Activated naive CD4-positive, alpha-beta T cell treated with anti-CD3 and anti-CD28 coated beads, Interleukin-2, amount 10 ng/mL, durations not matched to agents 7 days and 5 days (primary cell): ENCODE data around the gene IL6R.

Experiments used
- CTCF ChIA-PET: fragments of 350-600 bp; sonication (Branson Sonifier 250); formaldehyde crosslinking; loops from one replicate; lab custom pipeline; 2021; ENCODE audit warnings: antibody characterized with exemption; lab: Charles Lee
- DNase-seq: peaks from one replicate; pipeline ENCODE4 v3.0.0-alpha.2; 2020
- H3K27ac Mint-ChIP-seq: one replicate; pipeline ENCODE4 v1.8.0; 2021; ENCODE audit warnings: mild to moderate bottlenecking, moderate library complexity, mixed read lengths
- H3K27me3 Mint-ChIP-seq: one replicate; pipeline ENCODE4 v1.8.0; 2021; ENCODE audit warnings: mild to moderate bottlenecking, mixed read lengths
- H3K36me3 Mint-ChIP-seq: one replicate; pipeline ENCODE4 v1.8.0; 2021; ENCODE audit warnings: mixed read lengths
- H3K4me1 Mint-ChIP-seq: one replicate; pipeline ENCODE4 v1.8.0; 2021; ENCODE audit warnings: mixed read lengths
- H3K4me3 Mint-ChIP-seq: one replicate; pipeline ENCODE4 v1.8.0; 2021; ENCODE audit warnings: mild to moderate bottlenecking, moderate library complexity, mixed read lengths
- H3K9me3 Mint-ChIP-seq: one replicate; pipeline ENCODE4 v1.8.0; 2021; ENCODE audit warnings: mixed read lengths

The IL6R gene

DNA sequence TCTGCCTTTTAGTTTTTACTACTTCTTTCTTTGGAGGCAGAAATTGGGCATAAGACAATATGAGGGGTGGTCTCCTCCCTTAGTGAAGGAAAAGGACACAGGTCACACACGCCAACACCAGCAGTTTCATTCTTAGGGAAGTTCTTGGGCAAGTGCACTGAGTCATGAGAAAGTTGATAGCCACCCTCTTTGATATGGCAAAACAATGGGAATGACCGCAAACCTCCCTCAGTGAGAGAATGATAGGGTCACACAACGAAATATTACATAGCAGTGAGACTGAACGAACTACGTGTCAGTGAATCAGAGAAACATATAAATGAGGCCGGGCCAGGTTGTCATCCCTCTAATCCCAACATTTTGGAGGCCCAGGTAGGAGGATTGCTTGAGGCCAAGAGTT lies 20.0 kb downstream of the IL6R start:
- no peaks in the 10 kb centered on the region for H3K27me3 Mint-ChIP-seq
- CTCF ChIA-PET, result no interaction called here
- peaks cover 26% of the 10 kb centered on the region for H3K4me1 Mint-ChIP-seq
- H3K9me3 Mint-ChIP-seq, result no peaks in the 10 kb centered on the region
- no peak for DNase-seq
- H3K36me3 Mint-ChIP-seq, result no peaks in the 10 kb centered on the region
- no peak overlapping the region for H3K4me3 Mint-ChIP-seq
- no peak overlapping the region for H3K27ac Mint-ChIP-seq

DNA sequence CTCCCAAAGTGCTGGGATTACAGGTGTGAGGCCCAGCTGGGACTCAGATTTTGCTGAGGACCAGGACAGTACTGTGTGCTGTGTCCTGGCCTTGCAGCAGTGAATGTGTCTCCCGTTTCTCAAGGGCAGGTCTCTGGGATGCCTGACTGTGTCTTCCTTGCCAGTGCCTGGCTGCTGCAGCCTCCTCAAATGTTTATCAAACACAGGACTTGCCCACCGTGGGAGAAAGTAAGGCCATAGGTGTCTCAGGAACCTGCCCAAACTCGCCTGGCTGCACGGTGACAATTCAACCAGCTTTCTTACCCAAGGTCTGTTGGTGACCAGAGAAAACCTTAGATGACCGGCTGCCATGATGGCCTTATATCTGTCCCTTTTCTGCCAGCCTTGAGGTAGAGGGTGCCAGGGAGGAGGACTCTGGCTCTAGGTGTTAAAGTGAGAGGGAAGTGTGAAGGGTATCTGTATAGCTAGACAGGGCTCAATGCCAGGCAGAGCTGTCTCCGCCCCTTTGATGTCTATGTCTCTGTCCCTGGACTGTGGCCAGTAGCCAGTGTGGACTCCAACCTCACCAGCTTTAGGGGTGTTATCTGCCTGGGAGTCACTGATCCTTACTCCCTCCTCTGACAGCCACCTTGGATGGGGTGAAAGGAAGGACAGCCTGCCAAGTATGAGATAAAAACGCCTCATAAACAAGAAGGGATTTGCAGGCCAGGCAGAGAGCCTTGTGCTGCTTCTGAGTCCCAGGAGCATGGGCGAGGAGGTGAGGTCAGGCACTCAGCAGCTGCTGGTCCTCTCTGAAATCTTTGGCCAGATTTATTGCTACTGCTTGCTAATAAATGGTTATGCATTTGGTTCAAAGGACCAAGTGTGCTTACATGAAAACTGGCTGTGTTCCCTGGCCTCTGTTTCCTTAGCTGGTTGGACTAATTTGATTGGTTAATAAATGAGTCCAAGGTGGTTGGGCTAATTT lies 22.3 kb downstream of the IL6R start:
- Mint-ChIP-seq H3K4me3 (no peak overlapping the region), H3K27ac (no peak overlapping the region), H3K4me1 (peaks cover 20% of the 10 kb centered on the region), H3K9me3 (no peaks in the 10 kb centered on the region), H3K27me3 (no peaks in the 10 kb centered on the region), H3K36me3 (no peaks in the 10 kb centered on the region)
- DNase-seq, result no peak
- CTCF ChIA-PET, result interaction anchor here (1.6 kb wide), 1 partner anchor 27 kb away, joined by 3 read pairs; no protein-coding TSS in a partner anchor

DNA sequence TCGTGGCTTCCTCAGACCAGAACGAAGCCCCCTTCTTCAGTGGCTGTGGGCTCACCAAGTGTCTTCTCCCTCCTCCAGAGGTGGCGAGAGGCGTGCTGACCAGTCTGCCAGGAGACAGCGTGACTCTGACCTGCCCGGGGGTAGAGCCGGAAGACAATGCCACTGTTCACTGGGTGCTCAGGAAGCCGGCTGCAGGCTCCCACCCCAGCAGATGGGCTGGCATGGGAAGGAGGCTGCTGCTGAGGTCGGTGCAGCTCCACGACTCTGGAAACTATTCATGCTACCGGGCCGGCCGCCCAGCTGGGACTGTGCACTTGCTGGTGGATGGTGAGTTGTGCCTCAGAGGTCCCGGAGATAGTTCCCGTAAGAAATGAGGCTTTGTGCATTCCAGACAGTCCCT lies 24.0 kb downstream of the IL6R start:
- Mint-ChIP-seq H3K27me3 (no peaks in the 10 kb centered on the region), H3K4me1 (peaks cover 26% of the 10 kb centered on the region), H3K27ac (no peak overlapping the region), H3K4me3 (no peak overlapping the region), H3K9me3 (no peaks in the 10 kb centered on the region), H3K36me3 (no peaks in the 10 kb centered on the region)
- DNase-seq, result no peak
- CTCF ChIA-PET, result no interaction called here

DNA sequence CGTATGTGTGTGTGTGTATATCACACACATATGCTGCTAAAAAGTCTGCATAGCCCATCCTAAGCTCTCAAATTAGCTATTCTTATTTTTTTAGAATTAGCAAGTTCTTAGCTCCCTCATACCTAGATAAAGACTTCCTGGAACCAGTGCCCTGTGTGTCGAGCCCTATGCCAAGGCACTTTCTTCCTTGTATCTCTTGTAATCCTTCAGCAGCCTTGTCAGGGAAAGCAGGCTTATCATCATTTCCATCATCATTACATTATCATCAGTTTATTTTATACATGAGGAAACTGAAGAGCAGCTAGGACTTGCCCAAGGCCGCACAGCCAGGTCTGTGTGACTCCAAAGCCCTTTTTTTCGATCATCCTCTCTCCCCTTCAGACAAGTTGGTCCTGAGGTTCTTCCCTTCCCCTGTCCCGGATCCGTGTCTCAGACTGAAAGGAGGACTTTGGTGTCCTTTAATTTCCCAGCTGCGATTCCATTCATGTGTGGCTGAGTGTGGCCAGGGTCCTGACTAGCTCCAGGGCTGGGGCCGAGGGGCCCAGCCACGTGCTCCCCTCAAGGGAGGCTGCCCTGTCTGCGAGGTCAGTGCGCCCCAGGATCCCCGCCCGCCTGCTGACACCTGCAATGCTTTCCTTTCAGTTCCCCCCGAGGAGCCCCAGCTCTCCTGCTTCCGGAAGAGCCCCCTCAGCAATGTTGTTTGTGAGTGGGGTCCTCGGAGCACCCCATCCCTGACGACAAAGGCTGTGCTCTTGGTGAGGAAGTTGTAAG lies 24.9 kb downstream of the IL6R start:
- Mint-ChIP-seq H3K9me3 (no peaks in the 10 kb centered on the region), H3K4me3 (no peak overlapping the region), H3K27me3 (no peaks in the 10 kb centered on the region), H3K4me1 (peaks cover 28% of the 10 kb centered on the region), H3K27ac (no peak overlapping the region), H3K36me3 (no peaks in the 10 kb centered on the region)
- no peak for DNase-seq
- CTCF ChIA-PET, result interaction anchor here (0.6 to 1.1 kb wide), 2 partner anchors 22 to 24 kb away, joined by 3 read pairs; no protein-coding TSS in a partner anchor

- H3K4me1 Mint-ChIP-seq, result peaks cover 27% of the 10 kb centered on the region
- no peaks in the 10 kb centered on the region for H3K27me3 Mint-ChIP-seq
- no peak for DNase-seq
- no peaks in the 10 kb centered on the region for H3K9me3 Mint-ChIP-seq
- H3K27ac Mint-ChIP-seq, result no peak overlapping the region
- CTCF ChIA-PET, result interaction anchor here (0.6 to 1.1 kb wide), 2 partner anchors 23 to 25 kb away, joined by 3 read pairs; no protein-coding TSS in a partner anchor
- H3K4me3 Mint-ChIP-seq, result no peak overlapping the region
- H3K36me3 Mint-ChIP-seq, result no peaks in the 10 kb centered on the region
Observed at GRCh38 chr1:154430903-154431302, 25.8 kb downstream of the IL6R start.

- H3K27ac Mint-ChIP-seq, result no peak overlapping the region
- no peaks in the 10 kb centered on the region for H3K9me3 Mint-ChIP-seq
- DNase-seq, result no peak
- no peaks in the 10 kb centered on the region for H3K27me3 Mint-ChIP-seq
- CTCF ChIA-PET, result no interaction called here
- H3K4me3 Mint-ChIP-seq, result no peak overlapping the region
- peaks cover 22% of the 10 kb centered on the region for H3K4me1 Mint-ChIP-seq
- no peaks in the 10 kb centered on the region for H3K36me3 Mint-ChIP-seq
Observed at GRCh38 chr1:154431586-154432373, 26.6 kb downstream of the IL6R start.

DNA sequence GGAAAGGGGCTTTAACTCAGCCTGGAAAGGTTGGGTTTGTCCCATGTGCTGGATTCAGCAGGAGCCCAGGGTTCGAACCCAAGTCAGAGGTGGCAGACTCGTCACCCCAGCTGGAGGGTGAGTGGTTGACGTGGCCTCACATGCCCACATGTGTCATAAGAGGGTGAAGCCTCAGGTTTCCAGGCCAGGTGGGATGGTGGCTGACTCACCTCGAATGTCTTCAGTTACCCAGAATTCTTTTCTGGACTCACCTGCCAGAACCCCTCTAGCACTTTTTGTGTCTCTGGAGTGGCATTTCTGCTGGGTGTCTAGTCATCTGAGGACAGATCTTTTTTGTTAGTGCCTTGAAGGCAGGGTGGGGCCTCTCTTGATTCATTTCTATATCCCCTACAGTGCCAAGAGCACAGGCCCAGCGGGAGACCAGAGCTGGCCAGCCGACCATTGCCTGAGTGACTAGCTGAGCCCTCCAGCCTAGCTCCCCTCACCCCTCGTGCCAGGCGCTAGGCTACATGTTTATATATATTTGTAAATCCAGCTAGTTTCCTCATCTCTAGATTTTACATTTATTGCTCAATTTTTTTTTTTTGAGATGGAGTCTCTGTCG lies 28.1 kb downstream of the IL6R start:
- Mint-ChIP-seq H3K4me1 (peaks cover 26% of the 10 kb centered on the region), H3K36me3 (peaks cover under 1% of the 10 kb centered on the region), H3K4me3 (no peak overlapping the region), H3K27me3 (no peaks in the 10 kb centered on the region), H3K27ac (no peak overlapping the region), H3K9me3 (no peaks in the 10 kb centered on the region)
- no peak for DNase-seq
- CTCF ChIA-PET, result no interaction called here

DNA sequence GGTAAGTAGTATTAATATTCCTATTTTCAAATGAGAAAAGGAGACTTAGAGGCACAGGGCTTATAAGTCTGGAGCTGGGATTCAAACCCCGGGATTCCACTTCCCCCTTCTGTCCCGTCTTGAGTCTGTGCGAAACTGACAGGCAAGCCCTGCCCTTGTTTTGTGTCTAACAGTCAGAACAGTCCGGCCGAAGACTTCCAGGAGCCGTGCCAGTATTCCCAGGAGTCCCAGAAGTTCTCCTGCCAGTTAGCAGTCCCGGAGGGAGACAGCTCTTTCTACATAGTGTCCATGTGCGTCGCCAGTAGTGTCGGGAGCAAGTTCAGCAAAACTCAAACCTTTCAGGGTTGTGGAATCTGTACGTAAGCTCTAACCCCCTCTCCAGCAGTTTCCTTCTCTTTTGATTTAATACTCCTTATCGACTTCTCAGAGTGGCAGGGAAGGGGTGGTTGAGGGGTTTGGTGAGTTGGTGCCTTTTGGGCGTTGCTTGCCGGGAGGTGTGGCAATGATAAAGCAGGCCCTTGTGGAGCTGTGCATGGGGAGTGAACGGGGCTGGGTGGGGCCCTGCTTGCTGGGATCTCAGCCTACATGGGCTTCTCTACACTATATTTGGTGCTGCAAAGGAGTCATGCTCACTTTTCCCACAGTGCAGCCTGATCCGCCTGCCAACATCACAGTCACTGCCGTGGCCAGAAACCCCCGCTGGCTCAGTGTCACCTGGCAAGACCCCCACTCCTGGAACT lies 29.4 kb downstream of the IL6R start:
- Mint-ChIP-seq H3K27me3 (no peaks in the 10 kb centered on the region), H3K9me3 (no peaks in the 10 kb centered on the region), H3K4me1 (peaks cover 36% of the 10 kb centered on the region), H3K4me3 (no peak overlapping the region), H3K36me3 (peaks cover 1% of the 10 kb centered on the region), H3K27ac (no peak overlapping the region)
- no peak for DNase-seq
- CTCF ChIA-PET, result interaction anchor here (1.3 kb wide), 1 partner anchor 89 kb away, joined by 3 read pairs; no protein-coding TSS in a partner anchor

- CTCF ChIA-PET, result no interaction called here
- peaks cover 1% of the 10 kb centered on the region for H3K36me3 Mint-ChIP-seq
Observed at GRCh38 chr1:154435599-154436200, 30.6 kb downstream of the IL6R start.

DNA sequence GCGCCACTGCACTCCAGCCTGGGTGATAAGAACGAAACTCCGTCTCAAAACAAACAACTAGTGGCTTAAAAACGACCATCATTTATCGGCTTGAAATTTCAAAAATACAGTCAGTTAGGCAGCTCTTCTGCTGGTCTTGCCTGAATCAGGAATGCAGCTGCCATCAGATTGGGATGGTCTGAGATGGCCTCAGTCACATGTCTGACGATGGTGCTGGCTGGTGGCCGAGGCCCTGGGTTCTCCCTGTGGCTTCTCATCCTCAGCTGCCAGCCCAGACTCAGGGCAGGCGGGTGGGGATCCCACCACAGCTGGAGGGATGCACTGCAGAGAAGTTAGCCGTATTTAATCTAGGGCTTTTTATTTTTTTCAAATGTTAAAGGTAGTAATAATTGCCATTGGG lies 31.3 kb downstream of the IL6R start:
- H3K4me1 Mint-ChIP-seq, result peaks cover 54% of the 10 kb centered on the region
- peaks cover 2% of the 10 kb centered on the region for H3K36me3 Mint-ChIP-seq
- no peaks in the 10 kb centered on the region for H3K9me3 Mint-ChIP-seq
- H3K27ac Mint-ChIP-seq, result no peak overlapping the region
- H3K4me3 Mint-ChIP-seq, result no peak overlapping the region
- CTCF ChIA-PET, result no interaction called here
- DNase-seq, result no peak
- peaks cover 7% of the 10 kb centered on the region for H3K27me3 Mint-ChIP-seq

More at GRCh38 chr1:154435599-154436200, 30.6 kb downstream of the IL6R start:
- H3K27me3 Mint-ChIP-seq, result no peaks in the 10 kb centered on the region
- H3K27ac Mint-ChIP-seq, result no peak overlapping the region
- DNase-seq, result no peak
- H3K4me1 Mint-ChIP-seq, result peaks cover 48% of the 10 kb centered on the region
- no peaks in the 10 kb centered on the region for H3K9me3 Mint-ChIP-seq
- no peak overlapping the region for H3K4me3 Mint-ChIP-seq

DNA sequence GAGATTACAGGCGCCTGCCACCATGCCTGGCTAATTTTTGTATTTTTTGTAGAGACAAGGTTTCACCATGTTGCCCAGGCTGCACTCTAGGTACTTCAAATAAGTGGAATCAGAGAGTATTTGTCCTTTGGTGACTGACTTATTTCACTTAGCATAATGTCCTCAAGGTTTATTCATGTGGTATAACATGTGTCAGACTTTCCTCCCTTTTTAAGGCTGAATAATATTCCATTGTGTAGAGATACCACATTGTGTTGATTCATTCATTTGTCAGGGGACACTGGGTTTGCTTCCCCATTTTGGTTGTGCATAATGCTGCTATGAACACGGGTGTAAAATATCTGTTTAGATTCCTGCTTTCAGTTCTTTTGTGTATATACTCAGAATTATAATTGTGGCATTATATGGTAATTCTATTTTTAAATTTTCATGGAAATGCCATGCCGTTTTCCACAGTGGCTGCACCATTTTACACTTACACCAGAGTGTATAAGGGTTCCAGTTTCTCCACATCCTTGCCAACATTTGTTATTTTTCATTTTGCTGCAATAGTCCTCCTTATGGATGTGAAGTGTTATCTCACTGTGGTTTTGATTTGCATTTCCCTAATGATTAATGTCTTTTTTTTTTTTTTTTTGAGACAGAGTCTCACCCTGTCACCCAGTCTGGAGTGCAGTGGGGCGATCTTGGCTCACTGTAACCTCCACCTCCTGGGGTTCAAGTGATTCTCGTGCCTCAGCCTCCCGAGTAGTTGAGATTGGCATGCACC lies 35.1 kb downstream of the IL6R start:
- Mint-ChIP-seq H3K27me3 (peaks cover 14% of the 10 kb centered on the region), H3K4me1 (peaks cover 48% of the 10 kb centered on the region), H3K36me3 (peaks cover 4% of the 10 kb centered on the region), H3K4me3 (peak overlapping the region; percentile 10), H3K9me3 (no peaks in the 10 kb centered on the region), H3K27ac (peak overlapping the region; percentile 82)
- DNase-seq, result no peak
- CTCF ChIA-PET, result interaction anchor here (1.2 kb wide), 2 partner anchors 23 to 35 kb away, joined by 3 to 4 read pairs; no protein-coding TSS in a partner anchor
